Measurements from ENCODE around the gene GTPBP6. TPM values are rescaled to one million over a fixed set of nuclear protein-coding genes. Genes with fewer than 3 reads are reported as not detected.
"Not testable (repeated sequence)": the region's sequence is repeated elsewhere in the genome, so short reads cannot be mapped to it uniquely, and the experiment has no call there.

Gene GTPBP6
- total and polyA plus RNA-seq, 2 donors (not counting 3 experiments of a cell fraction or from before 2014, with no cell fraction given) = 39.1 to 63.5 TPM

GRCh38 chrX:327660-328126, 9.1 kb upstream of the GTPBP6 start:
- Histone ChIP-seq H3K9me3 (replicated peaks; ENCODE audit: control insufficient read depth, insufficient read depth, low read length) (no peaks in the 10 kb centered on the region), H3K27me3 (ENCODE audit: control insufficient read depth in 2 of 2, insufficient read depth in 2 of 2, low read length in 2 of 2) (peaks cover 0 to 3% of the 10 kb centered on the region in 2 experiments), H3K36me3 (ENCODE audit: control insufficient read depth in 2 of 2, extremely low read depth in 1 of 2, insufficient read depth in 2 of 2, low read length in 2 of 2) (no peaks in the 10 kb centered on the region), H3K9ac (replicated peaks; ENCODE audit: extremely low read depth, insufficient read depth, low read length) (no peak overlapping the region), H3K4me1 (ENCODE audit: control insufficient read depth, extremely low read depth, insufficient read depth, low read length) (no peaks in the 10 kb centered on the region), H3K9me1 (replicated peaks; ENCODE audit: control insufficient read depth, extremely low read depth, insufficient read depth, low read length) (no peaks in the 10 kb centered on the region), H3K4me3 (replicated peaks in 1 of 3; ENCODE audit: insufficient read depth in 1 of 3, low read depth in 1 of 3, low read length in 3 of 3) (no peak overlapping the region), H3K79me2 (ENCODE audit: control insufficient read depth, insufficient read depth, low read length) (no peaks in the 10 kb centered on the region), H2AFZ (ENCODE audit: low read depth, low read length) (no peak overlapping the region), H3K4me2 (ENCODE audit: insufficient read depth, low read length) (no peak overlapping the region), H3K27ac (ENCODE audit: insufficient read depth, low read depth, low read length) (no peak overlapping the region), H4K20me1 (replicated peaks; ENCODE audit: control insufficient read depth, extremely low read depth, insufficient read depth, low read length) (no peaks in the 10 kb centered on the region)
- DNase-seq (ENCODE audit: low read depth, low spot score) = no peak
- no TSS peak for BruUV-seq (replicated peaks)
- intact Hi-C loops (cut with micrococcal nuclease) = no loop called here
- CTCF ChIA-PET = no interaction called here
- FAIRE-seq = no peak
- POLR2A ChIA-PET = no interaction called here
- dilution Hi-C loops (cut with MboI; ENCODE audit: extremely low pct_ligation_motif_present, low sequenced_read_pairs) = no loop called here
- TF ChIP-seq EZH2 (IDR thresholded peaks at IDR 0.05; ENCODE audit: borderline replicate concordance, low read depth, low read length, severe bottlenecking) (no peak), GATA2 (IDR thresholded peaks at IDR 0.05; ENCODE audit: insufficient read depth, insufficient read length, low read depth, low read length) (no peak), JUN (IDR thresholded peaks at IDR 0.05; ENCODE audit: borderline replicate concordance, insufficient read depth, insufficient read length, low read depth) (no peak), FOS (IDR thresholded peaks at IDR 0.05; ENCODE audit: borderline replicate concordance, insufficient read depth, low read length) (no peak), POLR2AphosphoS5 (IDR thresholded peaks at IDR 0.05; ENCODE audit: insufficient read depth, low read depth, low read length) (no peak), MAX (IDR thresholded peaks at IDR 0.05; ENCODE audit: insufficient read depth, insufficient read length) (no peak), POLR2A (IDR thresholded peaks at IDR 0.05; ENCODE audit: low read depth, low read length) (no peak), MYC (IDR thresholded peaks at IDR 0.05; ENCODE audit: low read depth, low read length) (no peak)
- TF ChIP-seq, protein P1, sequence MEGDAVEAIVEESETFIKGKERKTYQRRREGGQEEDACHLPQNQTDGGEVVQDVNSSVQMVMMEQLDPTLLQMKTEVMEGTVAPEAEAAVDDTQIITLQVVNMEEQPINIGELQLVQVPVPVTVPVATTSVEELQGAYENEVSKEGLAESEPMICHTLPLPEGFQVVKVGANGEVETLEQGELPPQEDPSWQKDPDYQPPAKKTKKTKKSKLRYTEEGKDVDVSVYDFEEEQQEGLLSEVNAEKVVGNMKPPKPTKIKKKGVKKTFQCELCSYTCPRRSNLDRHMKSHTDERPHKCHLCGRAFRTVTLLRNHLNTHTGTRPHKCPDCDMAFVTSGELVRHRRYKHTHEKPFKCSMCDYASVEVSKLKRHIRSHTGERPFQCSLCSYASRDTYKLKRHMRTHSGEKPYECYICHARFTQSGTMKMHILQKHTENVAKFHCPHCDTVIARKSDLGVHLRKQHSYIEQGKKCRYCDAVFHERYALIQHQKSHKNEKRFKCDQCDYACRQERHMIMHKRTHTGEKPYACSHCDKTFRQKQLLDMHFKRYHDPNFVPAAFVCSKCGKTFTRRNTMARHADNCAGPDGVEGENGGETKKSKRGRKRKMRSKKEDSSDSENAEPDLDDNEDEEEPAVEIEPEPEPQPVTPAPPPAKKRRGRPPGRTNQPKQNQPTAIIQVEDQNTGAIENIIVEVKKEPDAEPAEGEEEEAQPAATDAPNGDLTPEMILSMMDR (IDR thresholded peaks at IDR 0.05; ENCODE audit: extremely low read depth in 1 of 2, insufficient read depth in 1 of 2, low read depth in 1 of 2, low read length in 2 of 2) = no peak

GRCh38 chrX:324664-325063, 6.1 kb upstream of the GTPBP6 start:
- H4K20me1 ChIP-seq (replicated peaks; ENCODE audit: control insufficient read depth, extremely low read depth, insufficient read depth, low read length); H3K9ac ChIP-seq (replicated peaks; ENCODE audit: extremely low read depth, insufficient read depth, low read length); H2AFZ ChIP-seq (ENCODE audit: low read depth, low read length); H3K27ac ChIP-seq (ENCODE audit: insufficient read depth, low read depth, low read length); POLR2A ChIA-PET; H3K9me1 ChIP-seq (replicated peaks; ENCODE audit: control insufficient read depth, extremely low read depth, insufficient read depth, low read length); H3K4me2 ChIP-seq (ENCODE audit: insufficient read depth, low read length); CTCF ChIA-PET; H3K27me3 ChIP-seq (ENCODE audit: control insufficient read depth in 2 of 2, insufficient read depth in 2 of 2, low read length in 2 of 2); dilution Hi-C loops (cut with MboI; ENCODE audit: extremely low pct_ligation_motif_present, low sequenced_read_pairs); FAIRE-seq; H3K9me3 ChIP-seq (replicated peaks; ENCODE audit: control insufficient read depth, insufficient read depth, low read length); H3K4me3 ChIP-seq (replicated peaks in 1 of 3; ENCODE audit: insufficient read depth in 1 of 3, low read depth in 1 of 3, low read length in 3 of 3); H3K79me2 ChIP-seq (ENCODE audit: control insufficient read depth, insufficient read depth, low read length); DNase-seq (ENCODE audit: low read depth, low spot score); intact Hi-C loops (cut with micrococcal nuclease); H3K36me3 ChIP-seq (ENCODE audit: control insufficient read depth in 2 of 2, extremely low read depth in 1 of 2, insufficient read depth in 2 of 2, low read length in 2 of 2); H3K4me1 ChIP-seq (ENCODE audit: control insufficient read depth, extremely low read depth, insufficient read depth, low read length); BruUV-seq (replicated peaks): not testable (repeated sequence)
